H7 (cell line): Measurements from ENCODE around the gene SHBG. TPM values are rescaled to one million over a fixed set of nuclear protein-coding genes. Genes with fewer than 3 reads are reported as not detected.

Source experiments
- DNase-seq: peaks from one replicate; pipeline ENCODE4 v3.0.0; 2012
- H3K27me3 ChIP-seq: 2 replicates; pipeline ENCODE4 v1.6.0; 2011; ENCODE audit warnings: mild to moderate bottlenecking, low read length; ENCODE audit not compliant: control insufficient read depth, insufficient read depth
- H3K36me3 ChIP-seq: replicated peaks from 2 replicates; pipeline ENCODE4 v1.5.1; 2011; ENCODE audit warnings: low read length; ENCODE audit not compliant: control insufficient read depth, insufficient read depth
- H3K4me3 ChIP-seq: 2 replicates; pipeline ENCODE4 v1.5.1; 2011; ENCODE audit warnings: low read depth, mild to moderate bottlenecking, control low read depth, low read length, moderate library complexity; ENCODE audit not compliant: insufficient read depth
- total RNA-seq: library from RNA; depleted of rRNA; stranded (reverse); fragments of >200 nt; shearing (Covaris generic); gene quantifications from 2 replicates; pipeline ENCODE4 v1.2.3, GENCODE V29; 2014

The SHBG gene
- total RNA-seq, 1 experiment from 2014 or later = 0.35 TPM

- Histone ChIP-seq H3K27me3 (peaks cover 28% of the 10 kb centered on the region), H3K4me3 (peak within 1 kb of the TSS; percentile 60), H3K36me3 (no peaks in the 10 kb centered on the region; the same call in 1 of the 2 replicates)
- peak; percentile 99 for DNase-seq
Observed at GRCh38 chr17:7650509-7651096, 20.7 kb downstream of the SHBG start, which contains the start of gene ATP1B2. TSS of gene ATP1B2 (plus strand) at chr17:7650926. CDS start at chr17:7651519, 593 bp downstream.

- no peak for DNase-seq
- peak overlapping the region; percentile 60 for H3K4me3 ChIP-seq
- peaks cover 28% of the 10 kb centered on the region for H3K27me3 ChIP-seq
- no peaks in the 10 kb centered on the region; the same call in 1 of the 2 replicates for H3K36me3 ChIP-seq
Observed at GRCh38 chr17:7651097-7651664, 21.2 kb downstream of the SHBG start.

- Histone ChIP-seq H3K36me3 (no peaks in the 10 kb centered on the region; the same call in 1 of the 2 replicates), H3K4me3 (peak overlapping the region; percentile 60), H3K27me3 (peaks cover 28% of the 10 kb centered on the region)
- DNase-seq = peak; percentile 89
Observed at GRCh38 chr17:7651665-7652387, 21.9 kb downstream of the SHBG start.

- Histone ChIP-seq H3K27me3 (peaks cover 28% of the 10 kb centered on the region), H3K4me3 (no peak overlapping the region; the same call in 1 of the 2 replicates), H3K36me3 (no peaks in the 10 kb centered on the region; the same call in 1 of the 2 replicates)
- DNase-seq = peak; percentile 31
Observed at GRCh38 chr17:7652388-7653356, 22.7 kb downstream of the SHBG start.

GRCh38 chr17:7654832-7655540 lies 25.1 kb downstream of the SHBG start:
- peak; percentile 16 for DNase-seq
- peaks cover 26% of the 10 kb centered on the region for H3K27me3 ChIP-seq
- no peak overlapping the region for H3K4me3 ChIP-seq
- H3K36me3 ChIP-seq = no peaks in the 10 kb centered on the region; the same call in 1 of the 2 replicates

GRCh38 chr17:7655541-7655840 lies 25.6 kb downstream of the SHBG start:
- Histone ChIP-seq H3K27me3 (peaks cover 24% of the 10 kb centered on the region), H3K4me3 (no peak overlapping the region), H3K36me3 (no peaks in the 10 kb centered on the region; the same call in 1 of the 2 replicates)
- peak; percentile 19 for DNase-seq

- Histone ChIP-seq H3K27me3 (peaks cover 11% of the 10 kb centered on the region), H3K4me3 (no peak overlapping the region), H3K36me3 (no peaks in the 10 kb centered on the region; the same call in 1 of the 2 replicates)
Observed at GRCh38 chr17:7656958-7657609, 27.1 kb downstream of the SHBG start.

GRCh38 chr17:7667656-7668406 lies 37.9 kb downstream of the SHBG start:
- DNase-seq = peak; percentile 36
- Histone ChIP-seq H3K36me3 (peaks cover 25% of the 10 kb centered on the region), H3K27me3 (no peaks in the 10 kb centered on the region), H3K4me3 (no peak overlapping the region)

More at GRCh38 chr17:7656958-7657609, 27.1 kb downstream of the SHBG start:
- peak; percentile 89 for DNase-seq

- no peaks in the 10 kb centered on the region for H3K27me3 ChIP-seq
- no peak for DNase-seq
- H3K36me3 ChIP-seq = peaks cover 30% of the 10 kb centered on the region
- no peak overlapping the region for H3K4me3 ChIP-seq
Observed at GRCh38 chr17:7668482-7668881, 38.5 kb downstream of the SHBG start.

- H3K36me3 ChIP-seq = peaks cover 47% of the 10 kb centered on the region
- peak; percentile 73 for DNase-seq
- no peak overlapping the region for H3K4me3 ChIP-seq
- H3K27me3 ChIP-seq = no peaks in the 10 kb centered on the region
Observed at GRCh38 chr17:7673239-7673638, 43.3 kb downstream of the SHBG start.

GRCh38 chr17:7674934-7675333 lies 45.0 kb downstream of the SHBG start:
- peak; percentile 13 for DNase-seq
- Histone ChIP-seq H3K27me3 (no peaks in the 10 kb centered on the region), H3K4me3 (no peak overlapping the region), H3K36me3 (peaks cover 42% of the 10 kb centered on the region)

GRCh38 chr17:7676533-7676932 lies 46.6 kb downstream of the SHBG start:
- peak; percentile 69 for DNase-seq
- Histone ChIP-seq H3K27me3 (no peaks in the 10 kb centered on the region), H3K36me3 (peaks cover 33% of the 10 kb centered on the region), H3K4me3 (no peak overlapping the region)
